GM21717 (cell line): ENCODE results near the gene CELSR1.

ENCODE experiments used
- ATAC-seq: cut with Tn5 transposase; IDR thresholded peaks from one replicate; pipeline ENCODE4 v1.9.1; 2021; ENCODE audit warnings: mild to moderate bottlenecking, moderate library complexity; ENCODE audit not compliant: unreplicated experiment

The CELSR1 gene

GRCh38 chr22:46537225-46537945 lies at the start of gene CELSR1:
Gene CELSR1 (minus strand): TSS chr22:46537620. CDS start chr22:46537170, 450 bp downstream.
- no peak for ATAC-seq

GRCh38 chr22:46587061-46587460 lies 49.6 kb upstream of the CELSR1 start:
- ATAC-seq, result no peak

GRCh38 chr22:46586531-46587011 lies 49.2 kb upstream of the CELSR1 start:
- no peak for ATAC-seq

GRCh38 chr22:46586123-46586519 lies 48.7 kb upstream of the CELSR1 start:
- no peak for ATAC-seq

- no peak for ATAC-seq
Measured at GRCh38 chr22:46585340-46586122, 48.1 kb upstream of the CELSR1 start.

GRCh38 chr22:46584081-46584921 lies 46.9 kb upstream of the CELSR1 start:
- ATAC-seq, result no peak

- no peak for ATAC-seq
Measured at GRCh38 chr22:46583571-46583970, 46.2 kb upstream of the CELSR1 start.

GRCh38 chr22:46582281-46582933 lies 45.0 kb upstream of the CELSR1 start:
- no peak for ATAC-seq

- no peak for ATAC-seq
Measured at GRCh38 chr22:46581538-46582244, 44.3 kb upstream of the CELSR1 start.

GRCh38 chr22:46580940-46581537 lies 43.6 kb upstream of the CELSR1 start:
- ATAC-seq, result no peak

GRCh38 chr22:46579751-46580449 lies 42.5 kb upstream of the CELSR1 start:
- no peak for ATAC-seq

GRCh38 chr22:46578824-46579561 lies 41.6 kb upstream of the CELSR1 start:
- ATAC-seq, result no peak

GRCh38 chr22:46578251-46578823 lies 40.9 kb upstream of the CELSR1 start:
- no peak for ATAC-seq

GRCh38 chr22:46577368-46578249 lies 40.2 kb upstream of the CELSR1 start:
- no peak for ATAC-seq

GRCh38 chr22:46576556-46577367 lies 39.3 kb upstream of the CELSR1 start:
- no peak for ATAC-seq

GRCh38 chr22:46575911-46576555 lies 38.6 kb upstream of the CELSR1 start:
- ATAC-seq, result no peak
